ENCODE measurements around the gene FLVCR2.

GRCh38 chr14:75545907-75546306 lies 32.5 kb upstream of the FLVCR2 start:
- no peak for TF ChIP-seq CTCF (IDR thresholded peaks at IDR 0.05)
- TF ChIP-seq EP300 (IDR thresholded peaks at IDR 0.05), result no peak
- TF ChIP-seq POLR2AphosphoS5 (IDR thresholded peaks at IDR 0.05), result no peak
- TF ChIP-seq POLR2A (IDR thresholded peaks at IDR 0.05), result no peak
